Medulla oblongata (tissue), 1 donor: ENCODE data around the gene TANC2.

ENCODE experiments used
- DNase-seq: peaks from one replicate; pipeline ENCODE4 v3.0.0-alpha.2; 2015; ENCODE audit errors: extremely low spot score

Gene TANC2

GRCh38 chr17:62965686-62966425 is at the start of gene TANC2:
Gene TANC2, plus strand, starts transcription at chr17:62966235. Its CDS starts 43,325 bp downstream, at chr17:63009560.
- peak; percentile 89 for DNase-seq

- no peak for DNase-seq
Observed at GRCh38 chr17:62916684-62917571, 49.1 kb upstream of the TANC2 start.

- DNase-seq, result no peak
Observed at GRCh38 chr17:62919388-62919787, 46.6 kb upstream of the TANC2 start.

GRCh38 chr17:62920300-62920699 is 45.7 kb upstream of the TANC2 start:
- DNase-seq, result no peak

- DNase-seq, result no peak
Observed at GRCh38 chr17:62921817-62922216, 44.2 kb upstream of the TANC2 start.

GRCh38 chr17:62923258-62924150 is 42.5 kb upstream of the TANC2 start:
- no peak for DNase-seq

- DNase-seq, result no peak
Observed at GRCh38 chr17:62925267-62925836, 40.7 kb upstream of the TANC2 start.

GRCh38 chr17:62927083-62927482 is 39.0 kb upstream of the TANC2 start:
- no peak for DNase-seq

GRCh38 chr17:62929320-62929719 is 36.7 kb upstream of the TANC2 start:
- no peak for DNase-seq

GRCh38 chr17:62931101-62931500 is 34.9 kb upstream of the TANC2 start:
- DNase-seq, result no peak

- DNase-seq, result no peak
Observed at GRCh38 chr17:62933501-62934385, 32.3 kb upstream of the TANC2 start.

GRCh38 chr17:62935098-62935497 is 30.9 kb upstream of the TANC2 start:
- no peak for DNase-seq

GRCh38 chr17:62935523-62935922 is 30.5 kb upstream of the TANC2 start:
- DNase-seq, result no peak

- DNase-seq, result no peak
Observed at GRCh38 chr17:62937606-62938005, 28.4 kb upstream of the TANC2 start.

- no peak for DNase-seq
Observed at GRCh38 chr17:62941358-62941991, 24.6 kb upstream of the TANC2 start.

- no peak for DNase-seq
Observed at GRCh38 chr17:62948370-62948769, 17.7 kb upstream of the TANC2 start.

GRCh38 chr17:62949036-62949435 is 17.0 kb upstream of the TANC2 start:
- no peak for DNase-seq

- DNase-seq, result peak; percentile 7
Observed at GRCh38 chr17:62950067-62950466, 16.0 kb upstream of the TANC2 start.

- DNase-seq, result no peak
Observed at GRCh38 chr17:62955841-62956352, 10.1 kb upstream of the TANC2 start.

- no peak for DNase-seq
Observed at GRCh38 chr17:62963296-62963695, 2.7 kb upstream of the TANC2 start.
